H7 (cell line): Measurements from ENCODE around the gene KRT85. TPM values are rescaled to one million over a fixed set of nuclear protein-coding genes. Genes with fewer than 3 reads are reported as not detected.

Source experiments
- DNase-seq: peaks from one replicate; pipeline ENCODE4 v3.0.0; 2012
- H3K27me3 ChIP-seq: 2 replicates; pipeline ENCODE4 v1.6.0; 2011; ENCODE audit warnings: mild to moderate bottlenecking, low read length; ENCODE audit not compliant: control insufficient read depth, insufficient read depth
- H3K36me3 ChIP-seq: replicated peaks from 2 replicates; pipeline ENCODE4 v1.5.1; 2011; ENCODE audit warnings: low read length; ENCODE audit not compliant: control insufficient read depth, insufficient read depth
- H3K4me3 ChIP-seq: 2 replicates; pipeline ENCODE4 v1.5.1; 2011; ENCODE audit warnings: low read depth, mild to moderate bottlenecking, control low read depth, low read length, moderate library complexity; ENCODE audit not compliant: insufficient read depth
- total RNA-seq: library from RNA; depleted of rRNA; stranded (reverse); fragments of >200 nt; shearing (Covaris generic); gene quantifications from 2 replicates; pipeline ENCODE4 v1.2.3, GENCODE V29; 2014

Gene KRT85
- total RNA-seq, 1 experiment from 2014 or later, result not detected

DNA sequence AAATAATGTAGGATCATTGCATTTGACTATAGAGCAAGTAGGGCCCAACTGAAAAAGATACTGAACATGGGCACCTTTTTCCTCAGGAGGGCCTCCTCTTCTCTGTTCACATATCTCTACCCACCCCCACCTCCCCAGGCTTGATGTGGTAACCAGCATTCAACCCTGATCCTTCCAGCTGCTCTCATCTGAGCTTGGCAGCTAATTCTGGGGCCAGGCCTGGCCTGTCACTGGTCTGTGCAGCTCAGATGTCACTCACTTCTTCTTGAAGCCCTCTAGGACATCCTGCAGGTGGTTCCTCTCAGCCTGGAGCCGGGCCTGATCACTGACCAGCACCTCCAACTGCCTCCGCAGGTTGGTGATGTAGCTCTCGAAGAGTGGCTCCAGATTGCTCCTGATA is 16.1 kb upstream of the KRT85 start:
- Histone ChIP-seq H3K4me3 (no peak overlapping the region), H3K27me3 (no peaks in the 10 kb centered on the region), H3K36me3 (no peaks in the 10 kb centered on the region)
- no peak for DNase-seq

DNA sequence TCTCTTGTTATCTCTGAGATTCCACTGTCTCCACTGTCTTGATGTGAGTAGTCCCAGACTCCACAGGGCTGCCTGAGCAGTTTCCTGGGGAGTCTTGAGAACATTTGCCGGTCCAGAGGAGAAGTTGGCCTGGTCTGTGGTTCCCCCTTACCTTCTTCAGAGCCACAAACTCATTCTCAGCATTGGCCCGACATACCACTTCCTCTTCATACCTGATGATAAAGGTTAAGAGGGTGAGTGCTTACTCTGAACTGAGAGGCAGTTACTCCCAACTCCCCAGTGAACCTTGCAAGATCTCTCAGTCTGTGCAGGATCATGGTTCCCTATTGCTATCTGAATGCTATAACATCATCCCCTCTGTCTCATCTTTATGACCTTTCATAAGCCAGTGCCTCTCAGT is 15.6 kb upstream of the KRT85 start:
- DNase-seq, result no peak
- no peaks in the 10 kb centered on the region for H3K36me3 ChIP-seq
- no peaks in the 10 kb centered on the region for H3K27me3 ChIP-seq
- H3K4me3 ChIP-seq, result no peak overlapping the region

DNA sequence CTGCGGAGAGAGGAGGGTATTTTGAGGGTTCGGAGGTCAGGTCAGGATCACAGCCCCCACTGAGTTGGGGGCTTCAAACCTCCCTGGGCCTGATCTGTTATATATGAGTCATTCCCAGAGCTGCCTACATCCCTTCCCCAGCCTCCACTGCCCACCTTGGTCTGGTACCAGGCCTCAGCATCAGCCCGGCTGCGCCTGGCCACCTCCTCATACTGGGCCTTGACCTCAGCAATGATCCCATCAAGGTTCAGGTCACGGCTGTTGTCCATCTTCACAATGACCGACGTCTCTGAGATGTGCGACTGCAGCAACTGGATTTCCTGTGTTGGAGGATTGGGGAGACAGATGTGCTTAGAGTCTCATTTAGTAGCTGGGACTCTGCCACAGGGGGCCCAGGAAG is 13.9 kb upstream of the KRT85 start:
- no peaks in the 10 kb centered on the region for H3K36me3 ChIP-seq
- H3K27me3 ChIP-seq, result peaks cover 2% of the 10 kb centered on the region; the same call in 1 of the 2 replicates

DNA sequence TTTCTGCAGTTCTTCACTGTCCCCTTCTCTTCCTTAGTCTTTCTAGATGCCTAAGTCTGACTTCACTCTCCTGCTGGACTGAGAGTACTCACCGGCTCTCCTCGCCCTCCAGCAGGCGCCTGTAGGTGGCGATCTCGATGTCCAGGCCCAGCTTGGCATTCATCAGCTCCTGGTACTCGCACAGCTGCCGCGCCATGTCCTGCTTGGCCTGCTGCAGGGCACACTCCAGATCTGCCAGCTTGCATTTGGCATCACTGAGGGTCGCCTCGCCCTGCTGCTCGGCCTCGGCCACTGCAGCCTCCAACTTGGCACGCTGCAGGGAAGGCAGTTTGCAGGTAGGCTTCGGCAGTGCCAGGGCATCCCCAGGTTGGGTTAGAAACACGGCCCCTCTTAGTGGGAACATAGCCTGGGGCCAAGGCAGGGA is 13.0 kb upstream of the KRT85 start:
- peaks cover 2% of the 10 kb centered on the region; the same call in 1 of the 2 replicates for H3K27me3 ChIP-seq
- no peaks in the 10 kb centered on the region for H3K36me3 ChIP-seq
- H3K4me3 ChIP-seq, result no peak overlapping the region
- DNase-seq, result peak; percentile 80

More for the DNA sequence above, 13.9 kb upstream of the KRT85 start:
- DNase-seq, result no peak
- no peak overlapping the region for H3K4me3 ChIP-seq

DNA sequence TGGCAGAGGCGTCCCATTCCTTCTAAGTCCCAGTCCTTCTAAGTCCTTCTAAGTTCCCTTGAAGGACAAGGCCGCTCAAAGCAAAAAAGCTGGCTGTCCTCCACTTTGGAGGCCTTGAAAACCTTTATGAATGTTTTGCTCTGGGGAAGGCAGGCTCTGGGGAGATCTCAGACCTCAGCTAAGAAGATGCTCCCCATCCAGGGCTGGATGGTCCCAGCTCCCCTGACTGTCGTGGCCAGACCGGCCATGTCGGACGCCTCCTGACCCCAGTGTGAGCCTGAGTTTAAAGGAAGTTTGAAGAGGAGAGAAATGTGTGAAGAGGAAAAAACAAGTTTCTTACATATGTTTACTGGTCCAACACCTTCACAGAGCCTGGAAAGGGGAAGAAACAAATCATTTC is 12.3 kb upstream of the KRT85 start:
- no peak for DNase-seq
- no peak overlapping the region for H3K4me3 ChIP-seq
- peaks cover 2% of the 10 kb centered on the region; the same call in 1 of the 2 replicates for H3K27me3 ChIP-seq
- no peaks in the 10 kb centered on the region for H3K36me3 ChIP-seq

DNA sequence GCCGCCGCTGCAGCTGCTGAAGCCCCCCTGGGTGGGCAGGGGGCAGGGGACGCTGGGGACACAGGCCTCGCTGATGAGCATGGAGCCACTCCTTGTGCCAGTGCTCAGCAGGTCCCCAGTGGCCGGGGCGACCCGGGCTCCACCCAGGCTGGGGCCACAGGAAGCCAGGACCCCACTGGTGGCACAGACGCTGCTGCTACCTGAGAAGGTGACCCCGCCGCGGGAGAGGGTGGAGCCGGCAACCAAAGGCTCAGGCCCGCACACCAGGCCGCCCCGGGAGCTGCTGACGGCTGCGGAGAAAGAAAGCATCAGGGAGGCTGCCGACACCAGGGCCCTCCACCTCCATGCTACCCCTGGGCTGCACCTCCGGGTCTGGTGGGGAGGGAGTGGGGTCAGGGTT is 10.8 kb upstream of the KRT85 start:
- Histone ChIP-seq H3K27me3 (peaks cover 2% of the 10 kb centered on the region; the same call in 1 of the 2 replicates), H3K4me3 (no peak overlapping the region), H3K36me3 (no peaks in the 10 kb centered on the region)
- DNase-seq, result no peak

DNA sequence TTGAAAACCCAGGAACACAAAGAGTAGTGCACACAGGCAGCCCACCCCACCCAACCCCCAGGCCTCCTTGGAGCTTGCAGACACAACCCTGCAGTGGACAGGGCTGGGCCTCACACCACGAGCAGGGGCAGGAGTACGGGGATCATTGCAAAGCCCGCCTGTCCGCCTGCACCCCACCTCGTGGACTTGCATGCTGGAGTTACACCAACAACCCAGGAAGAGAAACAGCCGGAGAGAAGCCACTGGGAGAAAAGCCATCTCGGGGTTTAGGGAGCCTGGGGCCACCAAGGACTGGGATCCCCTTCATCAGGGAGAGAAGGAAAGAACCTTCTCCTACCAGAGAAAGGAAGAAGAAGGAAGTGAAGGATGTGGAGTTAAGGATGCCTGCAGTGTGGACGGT is 10.0 kb upstream of the KRT85 start:
- Histone ChIP-seq H3K4me3 (no peak overlapping the region), H3K36me3 (no peaks in the 10 kb centered on the region), H3K27me3 (peaks cover 2% of the 10 kb centered on the region; the same call in 1 of the 2 replicates)
- DNase-seq, result no peak

DNA sequence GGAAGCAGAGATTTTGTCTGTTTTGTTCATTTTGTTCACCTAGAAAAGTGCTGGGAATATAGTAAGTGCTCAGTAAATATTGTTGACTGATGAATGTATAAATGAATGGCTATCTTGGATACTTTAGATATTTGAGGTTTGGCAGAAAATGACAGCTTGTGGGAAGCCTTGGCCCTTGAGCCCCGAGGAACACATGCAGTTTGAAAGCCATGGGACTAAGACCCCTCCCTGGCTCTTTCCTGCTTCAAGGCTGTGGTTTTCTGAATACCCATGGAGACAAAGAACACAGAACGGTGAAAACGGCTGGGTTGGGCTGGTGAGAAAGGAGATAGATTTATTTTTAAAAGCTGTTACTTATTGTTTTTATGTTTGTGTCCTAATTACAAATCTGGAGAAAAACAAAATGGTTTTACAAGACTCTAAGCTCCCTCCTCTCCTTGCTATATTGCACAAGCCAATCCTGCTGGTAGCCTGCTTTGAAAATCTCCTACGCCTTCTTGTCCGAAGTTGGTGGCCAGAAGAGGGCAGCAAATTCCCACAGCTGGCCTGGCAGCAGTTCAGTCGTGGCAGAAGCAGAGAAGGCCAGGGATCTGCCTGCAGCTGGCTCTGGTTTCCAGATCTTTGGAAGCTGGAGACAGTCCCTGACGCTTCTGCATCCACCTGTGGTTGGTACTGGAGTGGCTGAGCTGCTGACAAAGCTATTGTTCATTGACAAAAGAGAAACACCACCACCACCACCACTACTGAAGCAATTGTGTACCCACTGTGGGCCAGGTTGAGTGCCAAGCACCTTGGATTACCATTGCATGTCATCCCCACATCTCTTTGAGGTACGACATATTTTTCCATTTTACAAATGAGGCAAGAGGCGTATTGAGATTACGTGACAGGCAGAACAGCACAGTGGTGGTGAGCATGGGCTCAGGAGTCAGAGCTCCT is 5.2 kb upstream of the KRT85 start:
- H3K27me3 ChIP-seq, result peaks cover under 1% of the 10 kb centered on the region
- peak; percentile 91 for DNase-seq
- no peak overlapping the region for H3K4me3 ChIP-seq
- no peaks in the 10 kb centered on the region for H3K36me3 ChIP-seq

DNA sequence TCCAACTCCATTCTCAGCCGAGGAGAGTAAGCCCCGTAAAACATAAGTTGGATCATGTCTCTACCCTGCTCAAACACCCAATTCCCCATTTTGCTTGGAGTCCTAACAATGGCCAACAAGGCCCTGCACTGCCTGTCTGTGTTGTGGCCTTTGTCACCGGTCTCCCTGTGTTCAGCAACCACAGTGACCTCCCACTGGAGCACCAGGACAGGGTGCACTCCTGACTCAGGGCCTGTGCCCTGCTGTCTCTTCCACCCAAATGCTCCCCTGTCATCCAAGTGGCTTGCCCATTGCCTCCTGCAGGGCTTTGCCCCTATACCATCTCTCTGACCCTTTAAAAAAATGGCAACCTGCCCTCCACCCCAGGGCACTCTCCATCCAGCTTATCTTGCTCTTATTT is 4.4 kb upstream of the KRT85 start:
- no peak for DNase-seq
- Histone ChIP-seq H3K36me3 (no peaks in the 10 kb centered on the region), H3K4me3 (no peak overlapping the region), H3K27me3 (no peaks in the 10 kb centered on the region; the same call in 1 of the 2 replicates)

DNA sequence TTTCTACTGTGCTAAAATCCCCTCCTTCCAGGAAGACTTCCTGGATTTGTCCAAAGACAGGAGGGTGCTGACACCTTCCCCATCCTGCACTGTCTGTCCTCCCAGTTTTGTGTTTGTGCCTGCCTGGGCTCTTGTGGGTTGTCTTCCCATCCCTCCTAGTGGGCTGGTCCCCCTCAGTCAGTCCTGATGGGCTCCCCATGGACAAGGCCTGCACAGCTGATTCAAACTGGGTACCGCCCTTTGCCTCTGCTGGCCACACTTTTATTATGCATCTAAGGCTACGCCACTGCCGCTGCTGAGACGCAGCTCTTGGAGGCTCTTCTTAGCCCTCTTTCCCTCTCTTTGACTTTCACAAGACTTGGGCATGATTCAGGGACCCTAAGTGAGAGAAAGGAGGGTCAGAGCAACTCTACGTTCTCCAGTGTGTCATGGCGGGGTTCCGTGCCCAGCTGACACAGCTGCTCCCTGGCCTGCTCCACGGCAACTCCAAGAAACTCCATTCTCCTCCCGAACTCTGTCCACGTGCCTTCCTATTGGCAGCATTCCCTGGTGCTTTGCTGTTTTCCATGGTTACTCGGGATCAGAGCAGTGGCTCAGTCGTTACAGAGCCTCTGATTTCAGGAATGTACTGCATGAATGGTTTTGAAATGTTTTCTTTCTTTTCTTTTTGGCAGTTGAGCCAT is 3.8 kb upstream of the KRT85 start:
- no peak for DNase-seq
- no peaks in the 10 kb centered on the region; the same call in 1 of the 2 replicates for H3K27me3 ChIP-seq

DNA sequence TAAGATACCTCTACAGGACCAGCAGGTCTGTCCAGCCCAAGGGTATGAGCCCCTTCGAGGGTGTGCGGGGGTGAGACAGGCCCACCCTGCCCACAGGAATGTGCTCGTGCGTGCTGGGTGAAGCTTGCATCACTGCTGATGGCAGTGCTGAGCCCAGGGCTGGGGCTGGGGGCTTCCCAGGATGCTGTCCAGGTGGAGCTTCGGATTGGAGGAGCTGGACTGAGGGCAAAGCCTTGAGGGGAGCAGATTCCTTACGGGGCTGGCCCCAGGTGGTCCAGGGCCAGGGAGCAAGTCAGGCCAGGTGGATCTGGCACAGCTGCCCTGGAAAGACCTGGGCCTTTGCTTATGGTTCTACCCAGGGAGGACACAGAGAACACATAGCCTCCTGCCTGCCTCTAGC is 2.5 kb upstream of the KRT85 start:
- DNase-seq, result no peak
- H3K4me3 ChIP-seq, result no peak overlapping the region

More for the DNA sequence above, 3.8 kb upstream of the KRT85 start:
- Histone ChIP-seq H3K4me3 (no peak overlapping the region), H3K36me3 (no peaks in the 10 kb centered on the region)

DNA sequence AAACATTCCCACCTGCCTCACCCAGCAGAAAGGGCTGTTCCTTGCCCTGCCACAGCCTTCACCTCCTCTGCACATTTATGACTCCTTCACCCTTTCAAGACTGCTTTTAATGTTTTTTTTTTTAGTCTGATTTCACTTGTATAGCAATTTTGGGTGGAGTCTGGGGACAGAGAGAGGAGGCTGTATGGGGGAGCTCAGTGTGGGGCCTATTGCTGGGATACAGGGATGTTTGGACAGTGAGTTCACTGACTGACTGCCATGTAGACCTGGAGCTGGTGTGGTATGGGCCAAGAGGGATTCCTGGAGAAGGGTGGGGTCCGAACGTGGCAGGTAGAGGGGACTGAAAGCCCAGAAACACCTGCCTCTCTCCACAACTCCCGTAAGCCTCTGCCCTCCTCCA is 1.9 kb upstream of the KRT85 start:
- no peak for DNase-seq
- Histone ChIP-seq H3K4me3 (no peak overlapping the region), H3K36me3 (no peaks in the 10 kb centered on the region), H3K27me3 (no peaks in the 10 kb centered on the region; the same call in 1 of the 2 replicates)

More for the DNA sequence above, 2.5 kb upstream of the KRT85 start:
- Histone ChIP-seq H3K27me3 (no peaks in the 10 kb centered on the region; the same call in 1 of the 2 replicates), H3K36me3 (no peaks in the 10 kb centered on the region)

DNA sequence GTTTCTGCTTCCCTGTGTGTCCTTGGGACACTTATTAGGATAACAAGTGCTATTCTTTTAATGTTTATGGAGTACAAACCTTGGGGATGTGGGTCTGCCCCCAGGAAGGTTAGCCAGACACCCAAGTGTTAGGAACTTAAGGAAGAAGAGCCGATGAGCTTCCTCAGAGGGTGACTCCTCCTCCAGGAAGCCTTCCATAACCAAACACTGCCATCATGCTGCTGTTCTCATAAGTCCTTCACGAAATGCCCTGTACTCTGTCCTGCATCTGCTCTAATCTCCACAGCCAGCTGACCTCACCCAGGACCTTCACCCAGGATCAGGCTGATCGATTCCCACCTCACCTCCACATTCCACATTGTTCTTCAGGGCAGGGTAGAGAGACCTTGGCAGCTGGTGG is 1.2 kb upstream of the KRT85 start:
- H3K4me3 ChIP-seq, result no peak overlapping the region
- no peaks in the 10 kb centered on the region; the same call in 1 of the 2 replicates for H3K27me3 ChIP-seq
- no peak for DNase-seq
- no peaks in the 10 kb centered on the region for H3K36me3 ChIP-seq

DNA sequence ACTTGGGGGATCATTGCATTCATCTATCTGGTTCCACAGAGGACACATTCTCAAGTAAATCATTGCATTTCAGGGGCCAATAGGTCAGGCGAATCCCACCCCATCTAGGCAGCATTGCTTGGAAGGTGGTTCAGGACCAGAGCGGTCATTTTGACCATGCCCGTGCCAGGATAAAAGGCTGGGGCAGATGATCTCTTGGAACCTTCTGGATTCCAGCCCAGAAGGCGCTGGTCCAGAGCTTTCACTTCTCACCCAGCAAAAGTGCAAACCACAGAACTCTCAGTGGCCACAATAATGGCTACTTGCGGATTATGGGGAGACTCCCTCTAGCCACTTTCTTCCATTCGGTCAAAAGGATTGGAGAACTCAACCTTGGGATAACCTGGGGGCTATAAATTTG is 595 bp upstream of the KRT85 start:
- no peak for DNase-seq
- Histone ChIP-seq H3K36me3 (no peaks in the 10 kb centered on the region), H3K4me3 (no peak overlapping the region), H3K27me3 (no peaks in the 10 kb centered on the region; the same call in 1 of the 2 replicates)
